ENCODE results near the gene THSD8.

The THSD8 gene

GRCh38 chr19:12779162-12779993 is 22.5 kb upstream of the THSD8 start:
- DNase-seq (ENCODE audit: low read depth in 2 of 2), result no peak

- DNase-seq (ENCODE audit: low read depth in 2 of 2), result no peak
These were observed 19.8 kb upstream of the THSD8 start for GRCh38 chr19:12782174-12782423.

- peak; percentile 87 for DNase-seq (ENCODE audit: low read depth in 2 of 2)
These were observed 19.2 kb upstream of the THSD8 start for GRCh38 chr19:12782424-12783290.

GRCh38 chr19:12783291-12783848 is 18.5 kb upstream of the THSD8 start:
- peak; percentile 74 to 77 for DNase-seq (ENCODE audit: low read depth in 2 of 2)

GRCh38 chr19:12783849-12784393 is 17.9 kb upstream of the THSD8 start:
- DNase-seq (ENCODE audit: low read depth in 2 of 2), result no peak

GRCh38 chr19:12784394-12784870 is 17.4 kb upstream of the THSD8 start:
- DNase-seq (ENCODE audit: low read depth in 2 of 2), result no peak

GRCh38 chr19:12784871-12785430 is 16.9 kb upstream of the THSD8 start:
- no peak for DNase-seq (ENCODE audit: low read depth in 2 of 2)

- DNase-seq (ENCODE audit: low read depth in 2 of 2), result no peak
These were observed 16.3 kb upstream of the THSD8 start for GRCh38 chr19:12785431-12786031.

- no peak for DNase-seq (ENCODE audit: low read depth in 2 of 2)
These were observed 15.6 kb upstream of the THSD8 start for GRCh38 chr19:12786141-12786870.

GRCh38 chr19:12786952-12787351 is 14.9 kb upstream of the THSD8 start:
- DNase-seq (ENCODE audit: low read depth in 2 of 2), result no peak

GRCh38 chr19:12787458-12787857 is 14.4 kb upstream of the THSD8 start:
- no peak for DNase-seq (ENCODE audit: low read depth in 2 of 2)

- DNase-seq (ENCODE audit: low read depth in 2 of 2), result no peak
These were observed 13.7 kb upstream of the THSD8 start for GRCh38 chr19:12788042-12788681.

GRCh38 chr19:12788682-12789097 is 13.2 kb upstream of the THSD8 start:
- no peak for DNase-seq (ENCODE audit: low read depth in 2 of 2)

GRCh38 chr19:12789098-12789903 is 12.6 kb upstream of the THSD8 start:
- no peak for DNase-seq (ENCODE audit: low read depth in 2 of 2)

- DNase-seq (ENCODE audit: low read depth in 2 of 2), result peak; percentile 97 to 99
These were observed 11.8 kb upstream of the THSD8 start for GRCh38 chr19:12789904-12790619.

- DNase-seq (ENCODE audit: low read depth in 2 of 2), result no peak
These were observed 11.1 kb upstream of the THSD8 start for GRCh38 chr19:12790628-12791344.

- peak; percentile 94 to 96 for DNase-seq (ENCODE audit: low read depth in 2 of 2)
These were observed 10.4 kb upstream of the THSD8 start, which contains the start of gene JUNB for GRCh38 chr19:12791345-12792050. Gene JUNB, plus strand, starts transcription at chr19:12791486. Its CDS starts 286 bp downstream, at chr19:12791772.

Data from stimulated activated CD8-positive, alpha-beta memory T cell treated with anti-CD3 and anti-CD28 coated beads, Interleukin-15, amount 100 ng/mL, for 48 hours (primary cell).